ENCODE results near the gene RIC1.
"Not testable (repeated sequence)": the region's sequence is repeated elsewhere in the genome, so short reads cannot be mapped to it uniquely, and the experiment has no call there.

The RIC1 gene

GRCh38 chr9:5671711-5672353 is 42.9 kb downstream of the RIC1 start:
- peak; percentile 97 for DNase-seq

DNA sequence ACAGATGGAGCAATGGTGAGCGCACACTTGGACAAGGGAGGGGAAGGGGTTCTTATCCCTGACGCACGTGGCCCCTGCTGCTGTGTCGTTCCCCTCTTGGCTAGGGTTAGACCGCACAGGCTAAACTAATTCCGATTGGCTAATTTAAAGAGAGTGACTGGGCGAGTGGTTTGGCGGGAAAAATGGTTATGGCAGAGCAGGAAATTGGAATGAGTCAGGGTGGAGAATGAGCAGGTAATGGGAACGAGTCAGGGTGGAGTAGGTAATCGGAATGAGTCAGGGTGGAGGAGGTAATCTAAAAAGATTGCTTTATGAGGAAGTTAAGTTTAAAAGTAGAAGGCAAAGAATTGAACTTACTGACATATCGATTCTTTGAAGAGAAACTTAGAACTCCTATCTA is 46.1 kb downstream of the RIC1 start:
- peak; percentile 67 for DNase-seq

DNA sequence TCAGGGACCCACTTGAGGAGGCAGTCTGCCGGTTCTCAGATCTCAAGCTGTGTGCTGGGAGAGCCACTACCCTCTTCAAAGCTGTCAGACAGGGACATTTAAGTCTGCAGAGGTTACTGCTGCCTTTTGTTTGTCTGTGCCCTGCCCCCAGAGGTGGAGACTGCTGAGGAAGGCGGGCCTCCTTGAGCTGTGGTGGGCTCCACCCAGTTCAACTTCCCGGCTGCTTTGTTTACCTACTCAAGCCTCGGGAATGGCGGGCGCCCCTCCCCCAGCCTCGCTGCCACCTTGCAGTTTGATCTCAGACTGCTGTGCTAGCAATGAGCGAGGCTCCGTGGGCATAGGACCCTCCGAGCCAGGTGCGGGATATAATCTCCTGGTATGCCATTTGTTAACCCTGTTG is 54.7 kb downstream of the RIC1 start:
- DNase-seq = not testable (repeated sequence)

- no peak for DNase-seq
These were observed 55.2 kb downstream of the RIC1 start for GRCh38 chr9:5684101-5684500.

GRCh38 chr9:5688109-5688508 is 59.2 kb downstream of the RIC1 start:
- no peak for DNase-seq

DNA sequence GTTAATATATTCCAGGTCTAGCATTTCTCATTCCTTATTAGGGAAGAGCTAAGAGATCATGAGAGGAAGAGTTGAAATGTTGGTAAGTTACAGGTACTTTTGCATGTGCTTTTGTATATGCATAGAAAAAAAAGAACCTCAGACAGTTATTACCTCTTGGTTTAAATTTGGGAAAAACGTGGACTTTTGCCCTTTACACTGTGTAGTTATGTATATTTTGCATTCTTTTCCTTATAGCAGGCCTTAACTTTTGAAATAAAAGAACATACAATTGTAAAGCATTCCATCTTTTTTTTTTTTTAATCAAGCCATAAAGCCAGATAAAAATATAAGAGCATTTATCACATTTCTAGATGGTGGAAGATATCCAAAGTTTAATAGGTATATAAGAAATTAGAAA is 61.4 kb downstream of the RIC1 start:
- DNase-seq = no peak

- no peak for DNase-seq
These were observed 67.0 kb downstream of the RIC1 start for GRCh38 chr9:5695860-5696259.

GRCh38 chr9:5696884-5697283 is 68.0 kb downstream of the RIC1 start:
- no peak for DNase-seq

DNA sequence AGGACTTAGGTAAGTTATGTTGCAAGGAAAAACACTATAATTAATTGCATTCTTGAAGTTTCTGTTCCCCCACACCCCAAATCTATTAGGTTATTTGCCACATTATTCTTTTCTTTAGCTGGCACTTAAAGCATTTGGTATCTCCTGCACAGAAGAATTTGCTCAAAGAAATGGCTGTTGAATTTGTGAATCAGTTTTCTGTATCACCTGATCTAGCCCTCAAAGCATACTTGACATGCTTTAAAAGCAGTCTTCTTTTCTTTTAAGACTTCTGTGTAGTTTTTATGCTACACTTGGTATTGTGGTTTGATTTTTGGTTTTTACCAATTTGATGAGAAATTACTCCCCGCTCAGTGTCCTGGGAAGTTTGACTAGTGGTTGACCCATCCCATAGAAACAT is 69.1 kb downstream of the RIC1 start:
- DNase-seq = no peak

GRCh38 chr9:5698810-5699556 is 70.1 kb downstream of the RIC1 start:
- DNase-seq = no peak

GRCh38 chr9:5708414-5708813 is 79.5 kb downstream of the RIC1 start:
- DNase-seq = no peak

DNA sequence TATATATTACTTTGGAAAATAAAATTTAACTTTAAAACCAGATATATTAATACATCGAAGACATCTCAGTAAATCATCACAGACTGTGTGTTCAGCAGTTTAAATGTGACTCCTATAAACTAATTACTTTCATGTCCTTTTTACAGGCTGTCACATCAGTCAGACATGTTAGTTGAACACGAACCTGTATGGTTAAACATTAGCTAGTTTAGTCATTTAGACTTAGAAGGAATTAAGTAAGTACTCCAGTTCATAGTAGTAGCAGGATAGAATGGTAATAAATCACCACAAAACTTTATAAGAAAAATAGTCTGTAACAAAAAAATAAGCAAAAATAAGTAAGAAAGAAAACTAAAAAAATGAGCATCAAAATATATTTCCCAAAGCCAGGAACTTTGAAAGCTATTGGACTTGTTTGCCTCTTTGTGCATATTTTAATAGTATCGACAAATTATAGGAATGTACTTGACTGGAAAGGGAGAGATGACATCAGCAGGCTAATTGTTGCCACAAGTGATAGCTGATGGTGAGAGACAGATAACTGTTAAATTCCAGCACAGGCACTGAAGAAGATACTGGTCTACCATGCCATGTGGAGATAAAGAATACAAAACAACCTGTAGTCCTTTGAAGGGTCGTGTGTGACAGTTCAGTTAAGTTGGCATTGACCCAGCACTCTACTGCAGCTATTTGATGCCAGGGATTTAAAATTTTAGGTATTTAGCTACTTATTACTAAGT is 83.9 kb downstream of the RIC1 start:
- DNase-seq = no peak

DNA sequence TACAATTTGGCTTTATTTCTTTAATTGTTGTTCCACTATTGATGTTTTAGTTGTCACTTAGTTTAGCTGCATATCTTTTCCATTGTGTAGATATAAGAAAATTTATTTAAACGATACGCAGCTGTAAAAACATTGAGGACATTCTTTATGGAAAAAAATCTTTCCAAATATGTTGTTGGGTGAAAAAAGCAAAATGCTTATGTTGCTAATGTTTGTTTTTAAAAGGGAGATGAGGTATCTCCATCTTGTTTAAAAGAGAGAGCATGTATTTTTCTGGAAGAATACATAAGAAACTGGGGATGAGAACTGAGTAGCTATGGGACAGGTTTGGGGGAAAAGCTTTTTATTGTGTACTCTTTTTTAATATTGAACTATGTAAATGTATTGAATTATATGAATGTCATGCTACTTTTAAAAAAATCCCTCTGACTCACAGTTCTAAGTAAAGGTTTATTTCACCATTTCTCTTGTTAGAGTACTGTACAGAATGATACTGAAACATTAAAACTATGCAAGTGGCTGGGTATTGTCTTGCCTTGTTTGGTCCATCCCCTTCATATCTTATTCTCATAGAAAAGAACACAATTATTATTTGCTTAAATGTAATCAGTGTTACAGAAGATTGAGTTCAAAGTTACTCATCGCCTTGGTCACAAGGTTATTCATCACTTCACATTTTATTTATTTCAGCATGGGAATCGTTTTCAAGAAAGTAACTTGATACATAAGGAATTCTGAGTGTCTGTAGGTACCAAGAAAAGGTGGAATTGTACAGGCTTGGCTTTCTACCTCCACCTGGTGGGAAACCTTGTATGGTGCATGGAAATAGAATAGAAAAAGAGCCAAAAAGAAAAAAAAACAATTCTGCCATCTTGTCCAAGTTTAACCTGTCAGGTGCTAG is 85.8 kb downstream of the RIC1 start:
- no peak for DNase-seq

GRCh38 chr9:5715548-5716127 is 86.7 kb downstream of the RIC1 start:
- DNase-seq = no peak

DNA sequence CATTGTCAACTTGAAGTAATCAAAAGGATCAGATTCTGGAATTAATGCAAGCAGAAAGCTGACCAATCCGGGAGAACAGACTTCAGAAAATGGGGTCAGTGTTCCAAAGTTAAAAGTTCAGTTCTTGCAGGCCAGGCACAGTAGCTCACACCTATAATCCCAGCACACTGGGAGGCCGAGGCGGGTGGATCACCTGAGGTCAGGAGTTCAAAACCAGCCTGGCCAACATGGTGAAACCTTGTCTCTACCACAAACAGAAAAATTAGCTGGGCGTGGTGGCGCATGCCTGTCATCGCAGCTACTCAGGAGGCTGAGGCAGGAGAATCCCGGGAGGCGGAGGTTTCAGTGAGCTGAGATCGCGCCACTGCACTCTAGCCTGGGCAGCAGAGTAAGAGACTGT is 88.5 kb downstream of the RIC1 start:
- DNase-seq = not testable (repeated sequence)

- no peak for DNase-seq
These were observed 89.6 kb downstream of the RIC1 start for GRCh38 chr9:5718296-5719032.

DNA sequence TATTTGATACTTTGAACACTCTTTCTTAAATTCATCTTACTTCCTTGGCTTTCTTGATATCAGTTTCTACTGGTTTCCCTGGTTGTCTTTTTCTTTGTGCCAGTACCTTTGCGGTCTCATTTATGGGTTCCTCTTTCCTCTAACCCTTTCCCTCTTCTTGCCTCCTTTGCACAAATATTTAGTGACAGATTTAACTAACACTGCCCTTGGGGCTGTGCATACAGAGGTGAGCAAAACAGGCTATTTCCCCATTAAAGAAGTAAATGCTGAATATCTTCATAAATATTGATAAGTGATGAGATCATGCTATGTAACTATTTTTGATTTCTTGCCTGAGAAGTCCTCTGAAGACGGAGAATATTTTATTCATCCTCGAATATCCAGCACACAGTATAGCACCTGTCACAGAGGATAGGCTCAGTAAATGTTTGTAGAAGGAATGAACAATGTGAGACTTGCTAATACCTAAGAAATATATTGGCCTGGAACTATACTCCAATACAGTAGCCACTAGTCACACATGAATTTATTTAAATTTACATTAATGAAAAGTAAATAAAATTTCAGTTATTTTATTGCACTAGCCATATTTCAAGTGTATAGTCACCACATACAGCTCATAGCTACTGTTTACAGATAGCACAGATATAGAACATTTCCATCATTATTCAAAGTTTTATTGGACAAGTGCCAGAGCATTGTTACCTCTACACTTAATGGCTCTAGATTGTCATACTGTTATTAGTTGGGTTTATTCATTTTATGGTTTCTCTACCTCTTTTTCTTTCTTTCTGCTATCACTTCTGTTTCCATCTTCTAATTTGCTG is 90.4 kb downstream of the RIC1 start:
- DNase-seq = no peak

DNA sequence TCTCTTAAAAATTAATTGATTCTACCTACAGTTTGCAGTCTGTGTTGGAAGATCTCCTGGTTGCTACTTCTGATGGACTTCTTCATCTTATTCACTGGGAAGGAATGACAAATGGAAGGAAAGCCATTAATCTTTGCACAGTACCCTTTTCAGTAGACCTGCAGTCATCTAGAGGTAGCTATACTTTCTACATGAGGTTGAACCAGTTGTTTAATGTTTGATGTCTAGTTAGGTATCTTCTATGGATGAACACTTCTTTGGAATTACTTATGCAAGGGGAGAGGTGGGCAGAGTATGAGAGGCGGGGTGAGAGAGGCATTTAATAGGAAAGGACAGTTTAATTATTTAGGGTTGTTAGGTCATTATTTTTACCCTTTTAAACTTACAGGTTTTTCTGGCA is 91.2 kb downstream of the RIC1 start:
- DNase-seq = no peak

DNA sequence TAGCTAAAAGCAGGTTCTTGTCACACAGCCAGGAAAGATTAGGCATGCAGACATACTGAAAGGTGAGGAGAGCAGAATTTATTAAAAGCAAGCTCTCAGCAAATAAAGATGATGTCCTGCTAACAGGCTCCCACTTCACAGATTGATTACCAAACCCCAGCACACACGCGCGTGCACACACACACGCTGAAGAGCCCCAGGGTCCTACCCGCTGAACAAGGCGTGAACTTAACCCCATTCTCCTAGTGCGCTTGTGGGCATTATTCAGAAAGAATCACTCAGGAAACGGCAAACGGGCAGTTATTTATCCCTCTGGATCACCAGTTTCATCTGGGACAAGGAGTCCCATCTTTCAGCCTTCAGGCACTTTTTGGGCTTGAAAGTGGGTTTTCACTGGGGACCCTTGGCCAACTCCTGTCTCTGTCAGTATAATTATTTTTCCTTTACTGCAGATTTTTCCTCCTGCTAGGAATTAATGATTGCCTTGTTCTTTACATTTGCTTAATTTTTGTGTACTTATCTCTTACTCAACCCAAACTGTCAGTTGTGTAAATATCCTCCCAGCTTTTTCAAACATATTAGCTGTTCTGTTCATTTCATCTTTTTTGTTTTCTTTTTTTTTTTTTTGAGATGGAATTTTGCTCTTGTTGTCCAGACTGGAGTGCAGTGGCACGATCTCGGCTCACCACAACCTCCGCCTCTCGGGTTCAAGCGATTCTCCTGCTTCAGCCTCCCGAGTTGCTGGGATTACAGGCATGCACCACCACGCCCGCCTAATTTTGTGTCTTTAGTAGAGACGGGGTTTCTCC is 92.6 kb downstream of the RIC1 start:
- DNase-seq = no peak

DNA sequence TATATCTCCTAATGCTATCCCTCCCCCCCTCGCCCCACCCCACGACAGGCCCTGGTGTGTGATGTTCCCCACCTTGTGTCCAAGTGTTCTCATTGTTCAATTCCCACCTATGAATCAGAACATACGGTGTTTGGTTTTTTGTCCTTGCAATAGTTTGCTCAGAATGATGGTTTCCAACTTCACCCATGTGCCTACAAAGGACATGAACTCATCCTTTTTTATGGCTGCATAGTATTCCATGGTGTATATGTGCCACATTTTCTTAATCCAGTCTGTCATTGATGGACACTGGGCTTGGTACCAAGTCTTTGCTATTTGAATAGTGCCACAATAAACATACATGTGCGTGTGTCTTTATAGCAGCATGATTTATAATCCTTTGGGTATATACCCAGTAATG is 93.8 kb downstream of the RIC1 start:
- DNase-seq = not testable (repeated sequence)

Data from islet precursor cell (in vitro differentiated cells).